Right hindlimb (tissue), 1 donor: ENCODE results near the gene FOXP1.
A peak's percentile ranks its signal among the peaks of the same experiment; 100 is the strongest.

ENCODE experiments used
- DNase-seq: peaks from one replicate; pipeline ENCODE4 v3.0.0-alpha.2; 2018

The FOXP1 gene

DNA sequence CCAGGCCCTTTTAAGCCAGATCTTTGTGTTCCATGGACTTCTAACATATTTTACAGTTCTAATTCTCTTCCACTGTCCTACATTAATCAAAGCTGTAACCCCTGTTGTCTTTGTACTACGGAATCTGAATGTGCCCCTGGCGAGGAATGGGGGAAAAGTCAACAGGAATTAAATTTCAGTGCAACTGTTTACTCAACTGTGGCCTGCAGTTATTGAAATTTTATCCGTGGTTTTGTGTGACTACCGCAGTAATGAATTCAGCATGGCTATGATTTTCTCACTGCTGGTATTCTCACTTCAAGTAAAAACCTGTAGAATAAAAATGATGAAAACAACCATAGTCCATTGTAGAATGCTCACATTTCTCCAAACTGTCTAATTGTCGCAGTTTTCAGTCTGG is 388.0 kb downstream of the FOXP1 start:
- no peak for DNase-seq

DNA sequence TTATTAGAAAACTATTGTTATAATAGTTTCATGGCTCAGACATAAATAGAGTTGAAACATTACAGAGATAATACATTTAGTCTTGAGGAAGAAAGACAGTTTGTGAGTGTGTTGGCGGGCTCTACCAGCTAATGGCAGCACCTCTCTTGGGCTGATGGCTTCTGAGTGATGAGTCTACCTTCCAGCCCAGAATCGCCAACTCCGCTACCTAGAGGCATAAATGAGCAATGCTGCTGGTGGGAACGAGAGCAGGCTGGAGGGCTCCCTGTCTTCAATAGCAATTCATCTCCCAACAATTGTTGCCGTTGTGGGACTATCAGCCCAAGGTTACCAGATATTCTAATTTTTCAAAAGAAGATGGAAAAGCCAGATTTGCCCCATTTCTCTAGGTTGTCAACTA is 388.7 kb downstream of the FOXP1 start:
- DNase-seq, result no peak

DNA sequence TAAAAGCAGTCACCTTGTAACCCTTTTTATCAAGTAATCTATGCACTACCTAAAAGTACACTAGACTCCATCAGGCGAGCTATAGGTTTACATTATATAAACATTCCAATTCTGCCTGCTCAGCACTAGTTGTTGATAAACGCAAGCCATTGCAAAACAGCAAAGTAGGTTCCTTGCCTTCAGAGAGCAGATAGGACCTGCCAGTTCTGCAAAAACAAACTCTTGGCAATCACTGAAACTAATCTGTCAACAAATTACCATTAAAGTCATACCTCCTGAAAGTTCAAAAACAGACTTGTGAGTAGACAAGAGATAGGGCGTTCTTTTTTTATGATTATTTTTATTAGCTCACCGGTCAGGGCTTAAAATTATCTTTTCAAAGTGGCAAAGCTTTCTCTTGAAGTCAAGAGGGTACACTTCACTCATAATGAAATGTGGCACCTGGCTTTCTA is 392.5 kb downstream of the FOXP1 start:
- DNase-seq, result no peak

DNA sequence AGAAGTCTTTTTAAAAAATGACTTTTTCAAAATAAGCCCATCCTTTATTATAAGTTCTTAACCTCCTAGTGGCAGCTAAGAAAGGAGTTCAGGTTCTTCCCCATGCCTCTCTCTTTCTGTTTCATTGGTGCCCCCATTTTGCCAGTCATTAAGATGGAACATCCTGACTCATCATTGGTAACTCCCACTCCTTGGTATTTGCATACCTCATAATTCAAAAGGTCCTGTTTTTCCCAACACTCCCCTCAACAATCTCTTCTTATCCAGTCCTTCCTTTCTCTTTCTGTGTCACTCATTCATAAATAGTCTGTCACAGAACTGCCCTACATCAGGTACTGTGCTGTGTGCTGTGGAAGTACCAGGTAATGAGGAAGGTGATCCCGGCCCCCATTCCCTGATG is 394.0 kb downstream of the FOXP1 start:
- no peak for DNase-seq

DNA sequence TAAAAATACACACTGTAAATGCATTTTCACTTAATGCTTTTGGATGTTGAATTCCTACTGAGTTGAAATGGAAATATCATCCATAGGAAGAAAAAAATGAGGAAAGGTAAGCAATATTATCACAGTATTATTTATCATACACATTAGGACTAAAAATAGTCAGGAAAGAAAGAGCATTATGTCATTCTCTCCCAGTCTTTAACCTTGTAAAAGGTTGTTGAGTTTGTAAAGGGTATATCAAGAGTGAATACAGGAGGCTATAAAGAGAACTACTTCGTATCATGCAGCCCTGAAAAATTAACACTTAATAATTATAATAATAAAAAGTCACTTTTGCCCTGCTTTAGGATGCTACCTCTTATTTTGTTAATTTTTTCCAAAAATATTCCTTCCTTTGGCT is 395.8 kb downstream of the FOXP1 start:
- DNase-seq, result no peak

DNA sequence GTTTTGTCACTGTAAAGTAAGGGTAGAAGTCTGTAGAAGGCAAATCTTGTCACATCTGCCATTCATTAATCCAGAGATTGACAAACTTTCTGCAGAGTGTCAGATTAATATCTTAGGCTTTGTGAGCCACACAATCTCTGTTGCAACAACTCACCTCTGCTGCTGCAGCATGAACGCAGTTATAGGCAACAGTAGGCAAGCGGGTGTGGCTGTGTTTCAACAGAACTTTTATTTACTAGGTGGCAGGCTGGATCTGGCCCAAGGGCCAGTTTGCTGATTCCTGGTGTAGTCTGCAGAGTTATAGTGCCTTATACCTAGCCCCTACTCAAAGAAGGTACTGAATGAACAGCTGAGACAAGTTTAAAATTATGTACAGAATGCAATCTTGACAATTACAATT is 396.7 kb downstream of the FOXP1 start:
- no peak for DNase-seq

DNA sequence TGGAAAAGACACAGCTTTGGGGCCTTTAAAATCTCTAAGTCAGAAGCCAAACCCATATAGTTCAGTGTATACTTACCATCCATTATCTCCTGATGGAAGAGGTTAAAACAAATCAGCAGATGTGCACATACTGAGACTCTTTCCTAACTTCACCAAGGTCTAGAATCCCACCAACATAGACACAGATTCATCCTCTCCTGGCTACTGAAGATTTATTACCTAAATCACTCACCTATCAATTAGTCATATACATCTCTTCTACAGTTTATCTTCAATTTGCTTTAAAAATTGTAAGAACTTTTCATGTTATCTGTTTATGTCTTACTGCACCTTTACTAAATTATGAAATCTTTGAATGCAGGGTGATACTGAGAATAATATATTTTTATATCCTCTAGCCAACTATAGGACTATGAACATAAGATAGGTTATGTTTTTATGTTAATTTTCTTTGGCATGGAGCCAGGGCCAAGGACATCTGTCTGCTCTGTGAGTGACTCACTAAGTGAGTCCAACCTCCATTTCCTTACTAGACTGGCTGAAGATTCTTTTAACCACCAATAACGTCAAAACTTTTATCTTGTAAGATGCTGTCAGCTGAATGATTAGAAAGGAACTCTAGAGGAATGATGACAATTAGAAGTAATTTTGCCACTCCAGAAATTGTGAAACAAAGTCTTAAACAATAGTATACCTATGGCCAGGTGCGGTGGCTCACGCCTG is 397.6 kb downstream of the FOXP1 start:
- no peak for DNase-seq

DNA sequence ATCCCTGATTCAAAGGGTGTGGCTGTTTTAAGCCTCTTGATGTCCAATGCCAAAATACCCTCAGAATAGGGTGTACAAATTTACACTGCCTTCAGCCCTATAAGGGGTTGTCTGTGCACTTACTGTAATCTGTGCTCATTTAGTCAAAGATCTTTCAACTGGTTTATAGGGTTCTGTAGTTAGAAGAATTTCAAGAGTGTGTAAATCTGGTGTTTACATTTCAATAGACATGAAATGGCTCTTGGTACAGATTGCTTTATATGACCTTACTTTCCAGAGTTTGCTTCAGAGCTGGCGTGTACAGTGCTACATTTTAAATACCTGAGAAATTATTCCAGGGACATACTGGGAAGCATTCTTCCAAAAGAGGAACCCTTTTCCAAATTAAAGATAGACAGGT is 399.3 kb downstream of the FOXP1 start:
- DNase-seq, result no peak

DNA sequence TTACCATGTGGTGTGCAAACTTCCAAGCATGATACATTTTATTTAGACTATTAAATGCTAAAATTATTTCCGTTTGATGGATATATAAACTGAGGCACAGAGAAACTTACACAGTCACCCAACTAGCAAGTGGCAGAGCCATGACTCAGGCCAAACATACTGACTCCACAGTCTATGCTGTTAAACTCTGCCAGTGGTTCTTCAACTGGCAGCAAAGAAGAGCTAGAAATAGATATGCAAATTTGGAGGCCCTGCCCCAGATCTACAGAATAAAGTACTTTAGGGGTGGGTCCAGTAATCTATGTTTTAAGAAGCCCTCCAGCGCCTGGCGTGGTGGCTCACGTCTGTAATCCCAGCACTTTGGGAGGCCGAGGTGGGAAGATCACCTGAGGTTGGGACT is 400.0 kb downstream of the FOXP1 start:
- no peak for DNase-seq

DNA sequence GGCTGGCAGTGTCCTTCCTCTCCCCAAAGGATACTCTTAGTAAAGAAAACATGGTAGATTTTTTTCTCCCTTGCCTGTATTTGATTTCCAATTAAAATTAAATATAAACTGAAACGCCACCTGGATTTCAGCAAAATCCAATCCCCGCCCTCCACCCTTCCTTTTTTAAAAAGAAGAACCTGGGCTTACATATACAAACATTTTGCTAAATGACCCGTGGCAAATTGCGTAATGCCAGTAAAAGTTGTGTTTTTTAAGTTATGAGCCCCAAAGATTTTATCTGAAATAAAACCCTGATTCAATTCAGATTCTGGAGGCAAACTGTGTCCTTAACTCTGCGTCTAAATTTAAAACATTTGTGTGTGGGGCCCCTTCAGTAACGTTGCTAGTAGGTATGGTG is 403.0 kb downstream of the FOXP1 start:
- no peak for DNase-seq

DNA sequence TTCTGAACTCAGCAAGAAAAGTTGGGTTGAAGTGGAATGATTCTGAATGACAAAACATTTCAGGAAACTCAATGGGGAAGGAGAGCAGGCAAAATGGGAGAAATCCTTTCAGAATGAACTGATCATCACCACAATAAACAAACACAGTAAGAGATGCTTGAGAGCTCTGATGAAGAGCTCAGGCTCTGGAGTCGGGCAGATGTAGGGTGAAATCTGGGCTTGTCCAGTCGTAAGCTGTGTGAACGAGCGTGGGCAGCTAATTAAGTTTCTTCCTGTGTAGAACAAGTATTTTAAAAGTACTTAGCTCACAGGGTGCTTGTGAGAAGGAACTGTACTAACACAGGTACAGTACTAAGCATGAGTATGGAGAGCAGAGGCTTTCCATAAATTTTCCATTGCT is 406.2 kb downstream of the FOXP1 start:
- DNase-seq, result no peak

DNA sequence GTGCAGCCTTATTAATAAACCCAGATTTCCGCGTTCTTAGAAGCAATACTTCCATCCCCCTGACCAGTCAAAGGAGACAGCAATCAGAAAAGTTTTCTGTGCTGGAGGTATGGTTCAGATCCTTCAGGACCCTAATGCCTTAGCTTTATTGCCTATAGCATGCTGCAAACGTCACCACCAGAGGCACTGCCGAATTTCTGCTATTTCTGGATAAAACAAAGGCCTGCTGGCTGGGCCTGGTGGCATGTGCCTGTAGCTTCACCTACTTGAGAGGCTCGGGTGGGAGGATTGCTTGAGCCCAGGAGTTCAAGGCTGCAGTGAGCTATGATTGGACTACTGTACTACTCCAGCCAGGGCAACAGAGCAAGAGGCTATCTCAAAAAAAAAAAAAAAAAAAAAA is 407.2 kb downstream of the FOXP1 start:
- DNase-seq, result no peak

DNA sequence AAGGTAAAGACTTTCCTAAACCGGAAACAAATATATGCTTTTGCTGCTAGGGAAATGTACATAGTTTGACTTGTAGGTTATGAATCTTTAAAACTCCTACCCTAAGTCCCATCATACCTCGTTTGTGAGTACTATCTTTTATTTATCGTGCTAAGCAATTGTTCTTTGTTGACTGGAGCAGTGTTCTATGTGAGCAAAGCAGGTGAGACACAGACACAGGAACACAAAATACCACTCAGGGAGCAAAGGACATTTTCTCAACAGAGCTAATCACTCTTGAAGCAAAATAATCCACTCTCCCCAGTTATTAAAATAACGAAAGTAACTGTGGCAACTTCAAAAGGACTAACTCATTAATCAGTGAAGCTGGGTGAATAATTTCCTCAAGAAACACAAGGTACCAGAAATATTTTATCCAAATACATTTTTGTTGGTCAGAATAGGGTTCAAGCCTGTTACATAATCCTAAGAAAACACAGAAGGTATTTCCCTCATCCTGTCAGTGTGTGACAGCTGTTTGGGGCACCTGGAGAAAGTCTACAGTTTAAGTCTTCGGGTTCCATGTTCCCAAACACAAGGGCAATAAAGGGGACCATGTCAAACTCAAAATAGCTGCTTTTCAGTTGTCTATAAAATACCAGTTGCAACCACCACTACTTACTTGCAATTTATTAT is 407.7 kb downstream of the FOXP1 start:
- DNase-seq, result no peak

DNA sequence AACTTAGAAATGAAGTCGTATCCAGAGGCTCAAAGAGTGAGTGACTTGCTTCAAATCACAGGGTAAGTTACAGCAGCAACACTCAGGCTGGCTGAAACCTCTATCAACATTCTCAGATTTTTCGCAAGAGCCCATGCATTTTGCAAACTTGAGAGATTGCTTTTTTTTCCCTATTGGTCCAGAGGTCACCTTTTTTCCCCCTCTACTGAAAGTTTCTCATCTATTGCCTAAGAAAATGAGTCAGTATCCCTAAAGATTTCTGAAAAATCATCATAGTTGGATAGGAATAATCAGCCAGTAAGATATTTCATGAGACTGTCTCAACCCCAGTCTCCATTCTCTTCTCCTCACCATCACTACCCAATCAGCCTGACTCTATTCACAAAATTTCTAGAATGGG is 410.6 kb downstream of the FOXP1 start:
- no peak for DNase-seq

DNA sequence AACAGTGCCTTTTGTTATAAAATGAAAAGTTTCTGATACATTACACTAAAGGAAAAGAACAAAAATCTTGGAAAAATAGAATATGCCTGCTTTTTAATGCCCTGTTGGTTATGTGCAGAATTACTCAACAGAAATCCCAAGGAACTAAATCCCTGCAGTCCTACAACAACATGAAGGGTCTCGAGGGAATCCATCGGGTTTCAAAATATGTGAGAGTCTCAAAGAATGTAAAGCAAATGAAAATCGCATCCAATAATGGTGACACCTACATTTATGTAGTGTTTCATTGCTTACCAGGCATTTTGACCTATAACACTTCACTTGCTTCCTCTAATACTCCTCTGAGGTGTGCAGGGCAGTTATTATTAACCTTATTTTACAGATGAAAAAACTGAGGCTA is 411.3 kb downstream of the FOXP1 start:
- no peak for DNase-seq

DNA sequence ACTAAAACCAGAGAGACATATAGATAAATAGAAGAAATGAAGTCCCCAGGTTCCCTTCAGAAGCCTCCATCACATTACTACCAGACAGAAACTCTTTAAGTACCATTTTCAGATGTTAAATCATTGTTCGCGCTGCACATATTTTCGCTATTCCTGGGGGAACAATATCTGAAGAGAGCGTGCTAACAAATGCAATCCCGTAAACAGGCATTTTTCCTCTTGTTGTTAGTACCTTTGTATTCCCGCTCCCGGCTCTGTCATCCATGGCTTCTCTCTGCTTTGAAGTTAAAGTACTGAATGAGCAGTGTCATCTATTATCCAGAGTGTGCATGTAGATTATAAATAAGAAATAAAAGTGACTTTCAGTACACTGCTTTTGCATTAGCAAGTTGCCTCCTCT is 412.3 kb downstream of the FOXP1 start:
- no peak for DNase-seq

DNA sequence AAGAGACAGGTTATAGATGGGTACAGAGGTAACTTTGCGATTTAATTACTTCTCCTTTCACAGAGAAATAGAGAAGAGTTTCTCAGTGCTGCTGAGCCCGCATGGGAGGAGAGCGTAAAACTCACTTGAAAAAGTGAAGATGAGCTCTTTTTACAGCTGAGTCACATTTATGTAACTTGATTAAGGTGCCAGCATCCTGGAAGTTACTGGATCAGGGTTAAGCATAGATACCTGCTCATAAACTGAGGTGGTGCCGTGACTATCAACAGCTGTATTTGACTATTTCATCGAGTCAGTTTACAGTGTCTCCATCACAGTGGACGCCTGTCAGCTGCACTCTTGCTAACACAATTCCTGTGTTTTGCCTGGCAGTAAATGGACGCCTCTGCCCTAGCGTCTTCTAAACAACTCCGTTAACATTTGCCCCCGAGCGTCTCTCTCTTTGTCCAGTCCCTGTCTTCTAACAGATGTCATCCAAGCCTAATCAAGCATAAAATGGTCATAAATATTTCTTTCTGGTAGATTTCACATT is 414.6 kb downstream of the FOXP1 start:
- DNase-seq, result peak; percentile 36

DNA sequence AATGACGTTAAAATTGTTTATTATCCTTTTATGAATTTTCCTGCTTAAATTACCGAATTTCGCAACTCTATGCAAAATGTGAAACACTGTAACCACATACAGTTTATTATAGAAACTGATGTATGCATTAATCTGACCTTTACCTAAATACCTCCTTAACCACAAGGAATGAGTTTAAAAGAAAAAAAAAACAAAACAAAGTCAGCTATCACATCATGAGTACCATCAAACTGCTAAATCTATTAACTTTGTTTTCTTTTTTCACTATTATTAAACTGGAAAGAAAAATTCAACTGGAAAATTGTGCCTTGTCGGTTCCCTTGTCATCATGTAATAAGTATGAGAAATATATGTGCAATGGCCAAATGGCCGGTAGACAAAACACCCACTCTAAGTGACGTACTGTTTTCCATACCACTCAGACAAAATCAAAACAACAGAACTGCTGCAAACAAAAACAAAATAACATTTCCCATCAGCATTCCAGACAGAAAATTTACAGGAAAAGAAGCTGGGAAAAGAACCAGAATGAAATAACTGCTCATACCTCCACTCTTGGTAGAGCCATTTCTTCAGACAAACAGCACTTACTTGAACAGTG is 415.3 kb downstream of the FOXP1 start:
- peak; percentile 61 for DNase-seq

DNA sequence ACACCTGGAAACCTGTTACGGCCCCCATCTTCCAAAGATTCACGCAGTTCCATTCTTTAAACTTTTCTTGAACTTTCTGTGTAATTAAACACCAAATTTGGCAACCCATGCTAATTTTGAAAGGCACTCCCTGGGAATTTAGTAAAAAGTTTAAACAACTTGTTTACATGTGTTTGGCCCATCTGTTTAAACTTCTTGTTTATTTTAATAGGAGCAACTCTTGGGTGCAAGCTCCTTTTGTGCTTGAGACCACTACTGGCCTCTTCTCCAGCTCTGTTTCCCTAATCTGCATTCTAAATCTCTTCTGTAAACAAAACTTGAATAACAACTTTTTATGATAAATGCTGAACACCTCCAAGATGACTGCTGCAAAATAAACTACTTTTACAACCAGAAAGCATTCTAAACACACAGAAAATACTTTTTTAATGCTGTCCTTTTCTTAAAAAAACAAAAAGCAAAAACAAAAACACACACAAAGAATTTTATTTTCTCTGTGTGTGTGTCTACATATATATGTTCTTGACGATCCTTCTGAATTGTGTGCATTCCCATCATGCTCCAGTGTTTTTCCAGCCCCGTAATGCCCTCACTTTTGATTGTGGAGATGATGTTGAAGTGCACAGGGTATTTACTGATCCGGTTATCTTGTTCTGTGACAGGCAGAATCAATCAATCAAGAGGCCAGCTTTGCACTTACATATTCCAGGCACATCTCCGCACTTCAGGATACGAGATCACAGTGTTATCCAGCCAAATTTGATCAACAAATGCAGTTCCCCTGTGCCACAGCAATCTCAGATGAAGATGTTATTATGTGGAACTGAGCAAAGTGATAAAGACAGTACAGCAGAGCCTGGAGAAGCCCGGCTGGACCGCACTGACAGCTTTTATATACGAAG is 416.9 kb downstream of the FOXP1 start:
- no peak for DNase-seq

DNA sequence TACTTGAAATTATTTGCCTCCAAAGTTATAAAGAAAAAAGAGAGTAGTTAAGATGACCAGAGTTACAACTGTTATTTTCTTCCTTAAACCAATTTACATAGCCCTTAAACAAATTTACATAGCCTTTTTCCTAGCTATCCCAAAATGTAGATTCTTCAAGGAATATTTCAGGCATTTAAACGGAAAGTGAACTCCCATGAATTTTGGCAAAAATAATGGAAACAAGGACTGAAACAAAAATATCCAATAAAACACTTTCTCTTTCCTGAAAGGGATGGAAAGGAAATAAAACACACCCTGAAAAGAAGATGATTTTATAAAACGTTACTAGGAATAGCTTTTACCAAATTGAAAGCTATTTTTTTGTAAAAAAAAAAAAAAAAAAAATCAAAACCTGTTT is 418.6 kb downstream of the FOXP1 start:
- DNase-seq, result no peak

DNA sequence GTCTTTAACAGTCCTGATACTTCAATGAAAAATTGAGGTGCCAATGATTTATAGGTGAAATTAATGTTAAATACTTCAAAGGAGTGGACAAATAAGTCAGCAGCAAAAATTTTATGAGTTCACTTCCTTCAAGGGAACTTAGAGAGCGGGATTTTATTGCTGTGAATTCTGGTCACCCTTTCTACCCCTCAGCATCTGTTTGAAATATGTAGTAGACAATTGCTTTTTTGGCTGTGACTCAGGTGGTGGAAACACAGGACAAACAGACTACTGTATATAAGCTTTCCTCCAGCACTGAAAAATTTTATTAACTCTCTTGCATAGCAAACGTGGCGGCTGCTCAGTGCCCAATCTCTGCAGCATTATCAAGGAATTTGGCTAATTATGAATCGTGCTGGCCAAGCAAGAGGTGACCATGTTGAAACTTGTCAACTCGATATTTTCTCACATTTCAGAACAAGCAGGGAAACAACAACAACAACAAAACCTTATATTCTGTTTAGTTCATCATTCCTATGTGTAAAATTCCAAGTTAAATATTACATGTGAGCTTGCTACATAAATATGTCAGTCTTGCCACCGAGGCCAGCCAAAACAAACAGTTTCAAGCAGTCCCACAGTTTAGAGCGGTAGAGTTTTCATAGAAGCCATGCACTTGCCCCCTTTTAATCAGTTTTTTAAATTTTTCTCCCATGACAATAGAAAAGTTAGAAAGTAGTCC is 420.2 kb downstream of the FOXP1 start:
- DNase-seq, result no peak

DNA sequence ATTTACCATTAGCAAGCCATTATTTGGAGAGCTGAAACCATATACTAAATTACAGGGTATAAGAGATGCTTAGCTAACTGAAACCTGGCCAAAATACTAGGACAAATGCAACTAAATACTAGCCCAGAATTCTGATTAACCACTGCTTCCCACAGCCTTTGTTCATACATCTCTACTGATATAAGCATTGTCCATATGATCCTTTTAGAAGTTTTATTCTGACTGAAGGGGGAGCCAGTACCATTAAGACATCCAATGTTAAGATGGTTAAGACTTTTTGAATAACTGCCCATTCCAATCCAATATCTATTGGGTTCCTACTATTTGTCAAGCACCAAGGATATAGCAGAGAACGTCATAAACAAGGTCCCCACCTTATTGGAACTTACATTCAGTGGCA is 421.3 kb downstream of the FOXP1 start:
- DNase-seq, result no peak
